SKM-1 (cell line): ENCODE data around the gene NTM.

ENCODE experiments used
- DNase-seq: peaks from one replicate; lab custom pipeline; 2025; ENCODE audit not compliant: unreplicated experiment; lab: John Stamatoyannopoulos, UW

Gene NTM

DNA sequence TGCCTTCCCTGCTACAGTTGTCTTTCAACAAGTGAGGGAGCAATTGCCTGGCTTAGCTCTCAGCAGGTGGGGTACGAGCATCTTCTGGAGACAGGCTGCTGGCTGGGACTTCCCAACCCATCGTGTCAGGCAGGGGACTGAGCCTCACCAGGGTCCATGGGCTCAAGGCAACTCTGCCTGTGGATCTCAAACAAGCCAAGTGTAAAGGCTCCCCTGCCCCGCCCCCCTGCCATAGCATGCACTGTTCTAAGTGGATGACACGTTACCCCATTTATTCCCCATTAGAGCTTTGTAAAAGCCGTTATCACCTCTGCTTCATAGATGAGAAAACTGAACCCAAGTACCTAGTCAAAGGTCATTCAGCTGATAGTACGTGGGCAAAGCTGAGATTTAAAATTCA lies 222.9 kb downstream of the NTM start:
- DNase-seq = no peak

DNA sequence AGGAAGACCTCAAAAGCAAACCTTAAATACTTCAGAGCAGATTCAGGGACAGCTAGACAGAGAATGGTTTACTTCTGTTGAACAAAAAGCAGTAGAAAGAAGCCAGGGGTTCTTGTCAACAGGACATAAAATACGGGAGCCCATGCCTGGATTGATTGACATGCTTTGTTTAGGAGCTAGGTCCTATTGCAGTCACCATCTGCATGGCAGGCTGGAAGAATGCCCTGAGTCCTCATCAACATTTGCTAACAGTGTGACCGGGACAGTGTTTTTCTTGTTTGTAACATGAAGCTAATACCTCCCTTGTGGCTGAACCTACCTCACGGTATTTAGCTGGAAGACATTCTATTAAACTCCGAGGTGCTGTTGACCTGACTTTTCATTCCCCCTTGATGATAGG lies 225.4 kb downstream of the NTM start:
- DNase-seq = no peak

DNA sequence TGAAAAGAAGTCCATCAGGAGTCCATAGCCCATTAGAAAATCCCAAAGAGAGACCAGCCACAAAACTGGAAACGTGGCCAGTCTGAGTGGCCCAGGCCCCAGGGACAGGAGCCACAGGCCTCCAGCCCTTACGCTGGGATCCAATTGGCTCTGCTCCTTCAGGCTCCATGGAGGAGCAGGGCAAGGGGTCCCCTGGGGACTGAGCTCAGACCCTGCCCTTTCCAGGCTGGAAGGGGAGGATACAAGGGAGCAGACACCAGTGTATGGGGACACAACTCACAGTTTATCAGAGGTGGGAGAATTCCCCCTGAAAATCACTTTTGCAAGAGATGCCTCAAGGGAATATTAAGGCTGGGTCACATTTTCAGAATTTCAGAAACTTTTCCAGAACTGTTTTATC lies 227.5 kb downstream of the NTM start:
- no peak for DNase-seq

DNA sequence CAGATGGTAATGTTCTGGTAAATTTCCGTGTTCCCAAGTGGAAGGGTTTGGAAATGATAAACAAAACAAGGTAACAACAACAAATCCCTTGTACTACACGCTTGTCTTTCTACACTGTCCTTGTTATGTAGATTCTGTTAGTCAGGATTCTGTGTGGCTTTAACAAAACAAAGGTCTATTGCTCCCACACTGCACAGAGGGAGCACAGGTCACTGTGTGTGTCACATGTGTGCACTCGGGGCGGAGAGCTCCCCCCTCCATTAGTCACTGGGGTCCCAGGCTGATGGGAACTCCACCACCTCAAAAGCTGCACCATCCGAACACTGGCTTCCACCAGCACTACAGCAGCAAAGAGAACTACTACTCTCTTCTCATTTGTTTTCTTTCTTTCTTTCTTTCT lies 227.9 kb downstream of the NTM start:
- DNase-seq = no peak

DNA sequence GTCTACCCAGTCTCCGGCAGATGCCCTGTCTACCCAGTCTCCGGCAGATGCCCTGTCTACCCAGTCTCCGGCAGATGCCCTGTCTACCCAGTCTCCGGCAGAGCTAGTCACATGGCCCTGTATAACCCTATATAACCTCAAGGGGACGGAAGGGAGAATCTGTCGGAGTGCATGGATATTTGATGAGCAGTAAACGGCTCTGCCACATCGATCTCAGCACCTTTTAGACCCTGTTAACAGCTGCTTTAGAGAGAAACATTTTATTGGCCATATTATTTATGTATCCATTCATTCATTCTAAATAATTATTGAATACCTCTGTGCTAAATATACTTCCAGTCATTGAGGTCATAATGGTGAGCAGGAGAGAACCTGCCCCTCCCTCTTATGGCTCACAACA lies 228.9 kb downstream of the NTM start:
- no peak for DNase-seq

DNA sequence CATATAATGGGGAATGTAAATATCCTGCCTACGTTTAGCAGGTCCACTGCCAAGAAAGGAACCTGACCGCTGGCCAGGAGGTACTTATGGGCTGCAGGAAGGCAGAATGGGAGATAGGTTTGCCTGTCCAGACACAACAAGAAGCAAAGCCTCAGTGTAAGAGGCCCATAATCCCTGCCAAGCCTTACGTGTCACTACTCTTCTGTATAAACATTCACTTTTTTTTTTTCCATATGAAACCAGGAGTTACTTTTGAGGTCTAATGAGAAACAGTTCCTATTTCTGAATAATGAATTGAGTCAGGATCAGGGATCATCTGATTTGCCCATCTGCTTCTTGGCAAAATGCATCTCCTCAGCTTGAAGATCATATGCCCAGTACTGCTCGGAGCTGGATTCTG lies 230.2 kb downstream of the NTM start:
- no peak for DNase-seq

DNA sequence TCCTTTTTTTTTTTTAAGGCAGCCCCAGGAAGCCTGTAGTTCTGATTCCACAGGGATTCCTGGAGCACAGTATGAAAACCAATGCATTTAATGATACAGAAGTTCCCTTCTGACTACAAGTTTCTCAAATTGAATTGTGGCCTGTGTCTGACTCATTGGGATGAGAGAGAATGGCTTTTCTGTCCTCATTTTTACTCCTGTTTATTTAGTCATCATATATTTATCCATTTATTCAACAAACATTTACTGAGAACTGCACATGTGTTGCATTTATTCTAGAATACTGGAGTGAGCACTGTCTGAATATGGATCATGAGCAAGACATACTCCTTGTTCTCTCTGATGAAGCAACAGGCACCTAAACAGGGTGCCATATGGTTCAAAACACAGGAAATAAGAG lies 231.2 kb downstream of the NTM start:
- no peak for DNase-seq

DNA sequence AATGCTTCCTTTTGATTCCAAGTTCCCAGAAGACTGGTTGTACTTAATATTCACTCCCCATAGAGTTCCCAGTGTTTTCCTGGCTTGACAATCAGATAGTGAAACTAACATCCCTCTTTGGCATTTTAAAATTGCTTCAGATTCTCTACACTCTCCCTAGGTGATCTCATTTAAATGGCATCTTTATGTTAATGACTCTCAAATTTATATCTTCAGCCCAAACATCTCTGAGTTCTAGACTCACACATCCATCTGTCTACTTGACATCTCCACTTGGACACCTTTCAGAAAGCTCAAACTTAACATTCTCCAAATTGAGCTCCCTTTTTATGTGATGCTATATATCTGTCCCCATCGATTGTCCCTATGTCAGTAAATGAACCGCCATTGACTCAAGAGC lies 232.0 kb downstream of the NTM start:
- DNase-seq = no peak

DNA sequence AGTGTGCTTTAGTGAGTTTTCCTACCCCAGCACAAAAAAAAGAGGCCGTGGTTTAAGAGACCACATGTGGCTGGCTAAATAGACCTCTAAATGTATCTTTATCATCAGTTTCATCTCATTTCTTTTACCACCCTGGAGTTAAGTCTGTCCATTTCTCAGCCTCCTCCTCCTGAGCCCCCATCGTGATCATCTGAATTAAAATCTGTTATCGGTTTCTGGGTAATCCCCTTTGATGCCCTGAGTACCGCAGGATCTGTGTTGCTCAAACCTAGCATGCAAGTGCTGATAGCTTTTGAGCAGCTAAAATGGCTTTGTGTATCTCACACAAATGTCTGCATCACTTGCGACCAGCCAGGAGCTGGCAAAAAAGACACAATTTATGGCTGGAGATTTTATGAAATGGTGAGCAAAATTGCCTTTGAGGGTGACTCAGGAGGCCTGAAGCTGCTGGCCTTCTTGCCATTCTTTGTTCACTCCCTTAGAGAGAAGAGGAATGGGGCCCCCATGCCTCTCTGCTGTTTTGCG lies 236.5 kb downstream of the NTM start:
- DNase-seq = no peak

DNA sequence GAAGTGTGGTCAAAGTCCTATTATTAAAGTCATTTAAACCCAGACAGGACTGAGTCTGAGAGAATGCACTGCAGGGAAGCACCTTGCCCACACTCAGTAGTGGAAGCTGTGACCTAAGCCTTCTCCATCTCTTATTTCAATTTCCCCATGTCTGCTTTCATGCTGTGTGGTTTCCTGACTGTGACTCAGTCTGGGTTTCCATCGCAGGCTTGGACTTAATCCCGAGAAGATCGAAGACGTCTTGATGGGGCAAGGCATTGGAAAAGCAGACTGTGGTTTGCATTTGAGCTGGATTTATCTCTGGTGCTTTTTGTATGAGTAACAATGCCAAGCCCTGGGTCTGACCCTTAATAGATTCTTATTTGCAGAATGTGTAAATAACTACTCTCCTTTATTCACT lies 238.9 kb downstream of the NTM start:
- no peak for DNase-seq

DNA sequence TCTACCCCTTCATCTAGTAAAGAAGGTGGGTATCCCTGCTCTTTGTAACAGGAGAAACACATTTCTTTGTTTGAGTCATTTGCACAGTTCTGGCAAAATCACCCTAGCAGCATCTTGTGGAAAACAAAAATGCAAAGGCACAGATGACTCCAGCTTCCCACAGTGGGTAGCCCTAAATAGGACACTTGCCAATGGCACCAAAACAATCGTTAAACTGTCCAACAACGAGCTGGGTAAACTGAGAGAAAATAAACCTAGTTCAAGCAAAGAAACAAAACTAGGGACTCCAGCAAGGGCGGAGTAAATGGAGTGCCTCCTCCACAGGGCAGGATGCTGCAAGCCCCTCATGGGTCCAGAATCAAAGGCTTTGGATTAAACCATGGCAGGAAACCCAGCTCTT lies 239.5 kb downstream of the NTM start:
- no peak for DNase-seq

DNA sequence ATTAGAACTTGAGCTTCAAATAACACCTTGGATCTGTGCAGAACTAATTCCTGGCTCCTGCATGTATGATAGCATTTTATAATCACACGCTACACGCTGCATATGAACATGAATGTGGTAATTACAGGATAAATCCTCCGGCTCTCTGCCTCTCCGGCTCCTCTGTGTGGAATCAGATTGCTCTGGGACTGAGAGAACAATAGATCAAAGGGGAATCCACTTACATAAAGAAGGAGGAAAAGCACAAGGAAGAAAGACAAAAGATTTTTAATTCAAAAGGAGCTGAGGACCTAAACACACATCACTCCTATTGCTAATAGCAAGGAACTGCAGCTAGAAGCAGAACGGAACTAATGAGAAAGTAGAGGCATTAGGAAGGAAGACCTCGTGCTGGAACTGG lies 240.9 kb downstream of the NTM start:
- no peak for DNase-seq

DNA sequence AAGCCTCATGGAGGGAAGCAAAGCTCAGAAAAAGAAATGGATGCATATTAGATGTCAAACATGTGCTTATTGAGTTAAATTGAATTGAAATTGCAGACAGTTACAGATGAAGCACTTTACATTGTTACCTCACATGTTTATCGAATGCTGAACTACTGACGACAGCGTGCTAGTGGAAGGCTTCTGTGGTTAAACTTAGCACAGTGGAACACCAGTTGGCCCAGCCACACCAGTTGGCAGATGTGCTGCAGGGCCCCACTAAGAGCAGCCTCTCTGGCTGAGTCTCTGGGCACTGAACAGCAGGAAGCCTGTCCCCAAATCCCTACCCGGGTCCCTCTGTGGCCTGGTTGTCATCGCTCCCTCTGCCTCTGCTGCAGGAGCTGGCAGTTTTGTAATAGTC lies 242.1 kb downstream of the NTM start:
- no peak for DNase-seq

DNA sequence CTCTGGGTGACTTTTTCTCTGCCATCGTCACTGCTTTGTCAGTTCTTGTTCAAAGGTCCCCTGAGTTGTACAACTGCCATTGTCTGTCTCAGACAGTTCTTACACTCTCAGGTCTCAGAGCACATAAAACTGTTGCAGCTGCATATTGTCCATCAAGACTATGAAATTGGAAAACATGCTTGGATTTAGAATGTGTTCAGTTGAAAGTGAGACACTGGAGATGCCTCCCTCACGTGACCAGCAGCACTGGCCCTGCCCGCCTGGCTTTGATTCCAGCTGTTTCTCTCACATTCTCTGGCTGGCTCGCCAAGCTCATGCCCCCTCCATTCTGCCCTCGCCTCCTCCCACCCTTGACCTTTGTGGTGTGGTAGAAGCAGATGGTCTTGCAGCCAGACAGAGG lies 244.2 kb downstream of the NTM start:
- no peak for DNase-seq

DNA sequence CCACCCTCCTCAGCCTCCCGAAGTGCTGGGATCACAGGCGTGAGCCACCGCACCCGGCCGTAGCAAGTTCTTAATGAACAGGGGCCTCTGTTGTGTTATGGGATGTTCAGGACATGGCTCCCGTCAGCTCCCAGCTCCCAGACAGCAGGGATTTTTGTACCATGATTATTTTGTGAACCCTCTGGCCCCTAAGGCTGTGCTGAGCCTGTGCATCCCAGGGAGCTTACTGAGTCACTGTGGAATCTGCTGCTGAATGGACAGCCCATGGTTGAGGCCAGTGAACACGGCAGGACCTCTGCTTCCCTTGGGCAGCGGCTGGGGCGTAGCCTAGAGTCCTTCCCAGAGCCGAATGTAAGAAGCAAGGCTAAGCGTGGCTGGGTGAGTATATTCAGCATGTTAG lies 245.2 kb downstream of the NTM start:
- DNase-seq = no peak

DNA sequence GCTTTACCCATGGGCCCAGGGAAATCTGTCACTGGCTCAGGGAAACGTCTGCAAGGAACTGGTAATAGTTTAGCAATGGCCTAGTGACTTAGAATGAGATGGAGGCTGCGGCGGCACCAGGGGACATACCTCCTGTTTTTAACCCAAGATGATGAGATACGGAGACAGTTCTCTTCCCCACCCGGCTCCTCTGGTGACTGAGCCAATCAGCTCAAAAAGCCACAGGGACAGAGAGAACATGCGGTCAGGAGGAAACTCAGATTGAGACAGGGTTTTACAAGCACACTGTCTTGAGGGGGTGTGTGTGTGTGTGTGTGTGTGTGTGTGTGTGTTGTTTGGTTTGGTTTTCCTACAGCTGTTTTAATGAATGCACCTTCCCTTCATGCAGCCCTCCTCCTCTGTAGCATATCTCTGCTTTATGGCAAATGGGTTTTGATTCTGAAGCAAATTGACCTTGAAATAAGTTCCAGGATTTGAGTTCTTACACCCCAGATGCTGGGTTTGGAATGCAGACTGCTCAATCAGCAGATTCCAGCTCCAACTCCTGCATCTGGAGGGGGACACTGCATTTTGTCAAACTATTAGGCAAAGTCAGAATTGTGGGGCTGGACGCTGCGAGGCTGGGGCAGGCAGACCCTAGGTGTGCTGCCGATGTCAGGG lies 246.2 kb downstream of the NTM start:
- DNase-seq = no peak

DNA sequence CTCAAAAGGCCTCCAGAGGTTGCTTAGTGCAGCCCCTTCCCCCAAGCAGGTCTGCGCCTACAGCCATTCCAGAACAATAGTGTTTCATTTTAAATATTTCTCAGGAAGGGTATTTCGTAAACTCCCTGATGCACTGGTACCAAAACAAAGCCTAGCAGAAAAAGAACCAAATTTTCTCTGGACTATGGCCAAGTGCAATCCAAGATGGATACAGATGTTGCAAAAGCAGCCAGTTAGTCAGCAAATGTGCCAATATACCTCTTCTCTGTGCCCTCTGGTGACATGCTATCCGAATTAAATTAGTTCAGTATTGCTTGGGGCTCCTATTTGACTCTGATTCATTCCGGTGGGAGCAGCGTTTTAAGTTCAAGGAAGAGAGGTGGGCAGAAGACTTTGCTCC lies 247.8 kb downstream of the NTM start:
- no peak for DNase-seq

DNA sequence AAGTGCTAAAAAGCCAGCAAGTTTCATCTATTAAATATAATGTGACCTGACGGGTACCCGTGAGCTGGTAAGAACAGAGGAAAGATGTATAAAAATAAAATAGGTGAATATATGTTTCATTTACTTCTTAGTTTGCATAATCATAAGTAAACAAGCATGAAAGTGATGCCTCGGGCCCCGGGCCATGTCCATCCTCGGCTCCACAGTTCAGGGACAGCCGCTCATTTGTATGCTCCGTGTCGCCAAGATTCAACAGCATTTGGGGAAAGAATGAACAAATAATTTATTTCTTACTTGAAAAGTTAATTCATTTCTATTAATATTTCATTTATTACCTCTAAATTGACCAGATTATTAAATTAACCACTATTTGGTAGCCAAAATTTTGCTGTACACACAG lies 251.8 kb downstream of the NTM start:
- DNase-seq = no peak

DNA sequence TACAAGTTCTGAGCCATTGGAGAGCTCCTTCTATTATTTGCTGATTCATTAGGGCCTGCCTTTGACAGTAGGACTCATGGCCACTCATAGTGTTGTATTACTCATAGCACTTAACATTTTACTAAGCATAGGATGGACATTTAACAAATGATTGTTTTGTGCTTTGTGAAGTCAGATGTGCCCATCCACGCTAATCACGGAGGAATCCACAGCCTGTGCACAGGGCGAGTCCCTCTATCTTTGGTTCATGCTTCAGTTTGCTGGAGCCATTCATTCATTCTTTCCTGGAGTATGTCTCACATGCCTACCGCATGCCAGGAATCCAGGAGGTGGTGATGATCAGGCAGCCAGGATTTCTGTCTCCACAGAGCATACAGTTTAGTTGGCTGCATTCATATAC lies 254.1 kb downstream of the NTM start:
- DNase-seq = no peak

DNA sequence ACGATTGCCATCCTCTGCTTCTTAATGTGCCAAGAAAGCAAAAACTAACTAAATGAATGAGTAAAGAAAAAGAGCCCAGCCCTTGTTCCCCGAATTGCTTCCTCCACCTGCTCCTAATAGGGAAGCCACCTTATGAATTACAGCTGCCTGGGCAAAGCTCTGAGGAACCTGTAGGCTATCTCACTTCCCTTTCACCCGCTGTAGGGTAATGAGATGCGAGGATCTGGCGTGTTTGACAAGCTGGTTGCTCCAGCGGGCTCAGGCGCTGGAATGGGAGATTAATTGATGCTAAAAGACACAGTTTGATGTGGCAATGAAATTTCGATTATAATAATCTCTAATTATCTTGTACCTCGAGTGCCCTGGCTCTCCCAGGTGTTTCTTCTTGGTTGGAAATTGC lies 256.4 kb downstream of the NTM start:
- DNase-seq = no peak

DNA sequence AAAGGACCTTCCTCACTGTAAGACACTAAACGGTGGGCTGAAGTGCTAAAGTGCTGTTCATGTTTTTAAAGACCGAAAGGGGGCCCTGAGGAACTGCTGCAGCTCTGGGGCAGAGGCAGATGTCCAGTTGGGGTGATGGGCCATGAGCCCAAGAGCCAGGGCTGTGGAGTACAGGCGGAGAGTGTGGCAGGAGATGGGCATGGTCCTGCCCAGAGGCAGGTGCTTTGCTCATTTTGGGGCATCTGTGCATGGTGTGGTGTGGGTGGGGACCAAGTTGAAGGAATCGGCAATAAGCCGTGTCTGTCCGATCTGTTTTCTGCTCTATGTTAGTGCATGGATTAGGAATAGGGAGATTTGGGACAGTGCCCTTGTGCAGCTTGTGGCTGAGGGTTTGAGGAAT lies 258.3 kb downstream of the NTM start:
- no peak for DNase-seq

DNA sequence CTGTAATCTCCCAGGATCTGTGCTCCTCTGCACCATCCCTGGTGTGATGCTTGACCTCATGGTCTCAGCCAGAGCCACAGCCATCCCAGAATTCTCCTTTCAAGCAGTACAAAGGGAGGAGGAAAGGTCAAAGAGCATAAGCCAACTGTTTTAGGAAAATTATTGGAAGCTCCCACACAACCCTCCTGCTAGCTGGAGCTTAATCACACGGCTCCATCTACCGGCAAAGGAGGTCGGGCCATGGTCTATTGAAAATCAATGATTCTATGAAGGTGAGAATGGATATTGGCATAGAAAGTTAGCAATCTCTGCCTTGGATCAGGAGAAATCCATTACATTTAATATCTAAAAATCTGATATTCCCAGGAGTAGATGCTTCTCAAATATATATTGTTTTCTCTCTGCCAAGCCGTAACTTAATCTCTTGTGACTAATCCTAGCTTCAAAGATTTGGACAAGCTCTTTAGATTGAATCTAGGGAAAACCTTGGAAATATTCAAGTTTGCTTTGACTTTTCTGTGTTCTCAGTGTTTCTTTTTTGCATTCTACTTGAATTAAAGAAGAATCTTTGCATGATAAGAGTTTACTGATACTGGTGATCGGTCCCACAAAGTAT lies 259.6 kb downstream of the NTM start:
- no peak for DNase-seq

DNA sequence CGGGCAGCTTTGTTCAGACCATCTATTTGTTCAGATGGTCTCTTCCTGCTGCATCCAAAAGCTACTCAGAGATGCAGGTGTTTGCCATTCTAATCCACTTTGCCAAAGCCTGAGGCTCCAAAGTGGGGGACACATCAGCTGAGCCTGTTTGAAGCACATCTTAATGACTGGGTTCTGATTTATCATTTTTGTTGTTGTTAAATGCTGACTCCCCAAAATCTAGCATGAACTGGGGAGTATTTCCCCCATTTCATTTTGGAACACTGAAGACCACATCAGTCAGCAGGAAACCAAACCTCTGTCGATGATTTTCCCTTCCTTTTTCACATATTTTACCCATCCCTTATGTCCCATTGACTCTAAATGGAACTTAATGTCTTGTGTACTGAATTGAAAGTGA lies 262.6 kb downstream of the NTM start:
- DNase-seq = no peak
